Kidney epithelial cell (primary cell): ENCODE measurements around the gene OR10V1. TPM values are rescaled to one million over a fixed set of nuclear protein-coding genes. Genes with fewer than 3 reads are reported as not detected.

Experiments
- DNase-seq: peaks from one replicate; pipeline ENCODE4 v3.0.0-alpha.2; 2010; ENCODE audit warnings: low read depth
- H3K27me3 ChIP-seq: 2 replicates; pipeline ENCODE4 v1.6.0; 2011; ENCODE audit warnings: low read length; ENCODE audit not compliant: control insufficient read depth, insufficient read depth
- H3K36me3 ChIP-seq: 2 replicates; pipeline ENCODE4 v1.5.1; 2011; ENCODE audit warnings: low read length; ENCODE audit not compliant: control insufficient read depth, insufficient read depth
- H3K4me3 ChIP-seq: 2 replicates; pipeline ENCODE4 v1.5.1; 2011; ENCODE audit warnings: low read depth, mild to moderate bottlenecking, control low read depth, low read length
- total RNA-seq: library from RNA; depleted of rRNA; stranded (reverse); fragments of >200 nt; gene quantifications from 2 replicates; pipeline ENCODE4 v1.2.3, GENCODE V29; 2015
- TF ChIP-seq, protein P1 (sequence below): IDR thresholded peaks from 2 replicates; pipeline ENCODE4 v1.5.1; 2011; ENCODE audit warnings: mild to moderate bottlenecking, moderate library complexity, low read length, control low read depth, inconsistent platforms; ENCODE audit not compliant: insufficient read depth, poor library complexity, severe bottlenecking

The OR10V1 gene
- total RNA-seq, 1 donor from 2014 or later: not detected

- Histone ChIP-seq H3K27me3 (no peaks in the 10 kb centered on the region), H3K36me3 (no peaks in the 10 kb centered on the region), H3K4me3 (no peak overlapping the region)
- TF ChIP-seq, protein P1, sequence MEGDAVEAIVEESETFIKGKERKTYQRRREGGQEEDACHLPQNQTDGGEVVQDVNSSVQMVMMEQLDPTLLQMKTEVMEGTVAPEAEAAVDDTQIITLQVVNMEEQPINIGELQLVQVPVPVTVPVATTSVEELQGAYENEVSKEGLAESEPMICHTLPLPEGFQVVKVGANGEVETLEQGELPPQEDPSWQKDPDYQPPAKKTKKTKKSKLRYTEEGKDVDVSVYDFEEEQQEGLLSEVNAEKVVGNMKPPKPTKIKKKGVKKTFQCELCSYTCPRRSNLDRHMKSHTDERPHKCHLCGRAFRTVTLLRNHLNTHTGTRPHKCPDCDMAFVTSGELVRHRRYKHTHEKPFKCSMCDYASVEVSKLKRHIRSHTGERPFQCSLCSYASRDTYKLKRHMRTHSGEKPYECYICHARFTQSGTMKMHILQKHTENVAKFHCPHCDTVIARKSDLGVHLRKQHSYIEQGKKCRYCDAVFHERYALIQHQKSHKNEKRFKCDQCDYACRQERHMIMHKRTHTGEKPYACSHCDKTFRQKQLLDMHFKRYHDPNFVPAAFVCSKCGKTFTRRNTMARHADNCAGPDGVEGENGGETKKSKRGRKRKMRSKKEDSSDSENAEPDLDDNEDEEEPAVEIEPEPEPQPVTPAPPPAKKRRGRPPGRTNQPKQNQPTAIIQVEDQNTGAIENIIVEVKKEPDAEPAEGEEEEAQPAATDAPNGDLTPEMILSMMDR: no peak
- no peak for DNase-seq
Measured at GRCh38 chr11:59676205-59676604, 37.4 kb downstream of the OR10V1 start.

DNA sequence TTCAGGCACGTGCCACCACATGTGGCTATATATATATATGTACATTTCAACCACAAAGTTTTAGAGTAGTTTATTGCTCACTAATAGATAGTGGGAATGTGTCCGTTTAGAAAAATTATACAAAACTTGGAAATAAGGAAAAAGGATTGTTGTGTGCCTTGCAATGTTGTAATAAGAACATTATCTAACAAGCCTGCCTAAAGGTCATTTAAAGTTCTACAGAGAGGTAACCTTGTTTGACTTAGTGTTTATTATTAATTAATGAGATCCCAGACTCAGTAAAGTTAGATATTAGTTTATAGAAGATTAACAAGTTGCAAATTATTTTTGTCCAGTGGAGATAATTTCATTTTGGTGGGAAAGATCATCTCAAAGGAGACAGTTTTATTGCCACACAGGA, 39.4 kb downstream of the OR10V1 start:
- H3K36me3 ChIP-seq: no peaks in the 10 kb centered on the region
- TF ChIP-seq, protein P1: no peak
- DNase-seq: no peak
- H3K27me3 ChIP-seq: no peaks in the 10 kb centered on the region
- no peak overlapping the region for H3K4me3 ChIP-seq

DNA sequence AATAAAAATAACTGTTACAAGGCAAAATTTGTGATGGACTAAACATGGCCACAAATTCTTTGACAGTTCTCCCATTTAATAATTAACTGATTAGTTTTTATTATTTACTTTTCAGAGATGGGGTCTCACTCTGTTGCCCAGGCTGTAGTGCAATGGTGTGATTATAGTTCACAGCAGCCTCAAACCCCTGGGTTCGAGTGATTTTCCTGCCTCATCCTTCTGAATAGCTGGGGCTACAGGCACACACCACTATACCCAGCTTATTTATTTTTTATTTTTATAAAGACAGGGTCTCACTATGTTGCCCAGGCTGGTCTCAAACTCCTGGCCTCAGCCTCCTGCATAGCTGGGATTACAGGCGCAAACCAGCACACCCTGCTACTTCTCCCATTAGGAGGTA, 40.4 kb downstream of the OR10V1 start:
- H3K27me3 ChIP-seq: no peaks in the 10 kb centered on the region
- H3K4me3 ChIP-seq: no peak overlapping the region
- TF ChIP-seq, protein P1: no peak
- no peak for DNase-seq
- H3K36me3 ChIP-seq: no peaks in the 10 kb centered on the region

DNA sequence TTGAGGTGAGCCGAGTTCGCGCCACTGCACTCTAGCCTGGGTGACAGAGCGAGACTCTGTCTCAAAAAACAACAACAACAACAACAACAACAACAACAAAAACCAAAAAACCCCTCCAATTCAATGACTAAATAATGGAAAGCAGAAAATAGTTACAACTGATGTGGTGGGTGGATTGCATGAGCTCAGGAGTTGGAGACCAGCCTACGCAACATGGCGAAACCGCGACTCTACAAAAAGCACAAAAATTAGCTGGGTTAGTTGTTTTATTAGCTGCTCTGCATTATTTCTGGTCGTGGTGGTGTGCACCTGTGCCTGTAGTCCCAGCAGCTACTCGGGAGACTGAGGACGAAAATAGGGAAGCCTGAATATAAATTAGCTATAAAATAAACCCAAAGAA, 42.2 kb downstream of the OR10V1 start:
- TF ChIP-seq, protein P1: no peak
- Histone ChIP-seq H3K4me3 (no peak overlapping the region), H3K36me3 (no peaks in the 10 kb centered on the region), H3K27me3 (no peaks in the 10 kb centered on the region)
- no peak for DNase-seq

- Histone ChIP-seq H3K36me3 (no peaks in the 10 kb centered on the region), H3K4me3 (peak overlapping the region; percentile 93), H3K27me3 (no peaks in the 10 kb centered on the region)
- DNase-seq: no peak
- TF ChIP-seq, protein P1: no peak
Measured at GRCh38 chr11:59669611-59670009, 44.0 kb downstream of the OR10V1 start.

DNA sequence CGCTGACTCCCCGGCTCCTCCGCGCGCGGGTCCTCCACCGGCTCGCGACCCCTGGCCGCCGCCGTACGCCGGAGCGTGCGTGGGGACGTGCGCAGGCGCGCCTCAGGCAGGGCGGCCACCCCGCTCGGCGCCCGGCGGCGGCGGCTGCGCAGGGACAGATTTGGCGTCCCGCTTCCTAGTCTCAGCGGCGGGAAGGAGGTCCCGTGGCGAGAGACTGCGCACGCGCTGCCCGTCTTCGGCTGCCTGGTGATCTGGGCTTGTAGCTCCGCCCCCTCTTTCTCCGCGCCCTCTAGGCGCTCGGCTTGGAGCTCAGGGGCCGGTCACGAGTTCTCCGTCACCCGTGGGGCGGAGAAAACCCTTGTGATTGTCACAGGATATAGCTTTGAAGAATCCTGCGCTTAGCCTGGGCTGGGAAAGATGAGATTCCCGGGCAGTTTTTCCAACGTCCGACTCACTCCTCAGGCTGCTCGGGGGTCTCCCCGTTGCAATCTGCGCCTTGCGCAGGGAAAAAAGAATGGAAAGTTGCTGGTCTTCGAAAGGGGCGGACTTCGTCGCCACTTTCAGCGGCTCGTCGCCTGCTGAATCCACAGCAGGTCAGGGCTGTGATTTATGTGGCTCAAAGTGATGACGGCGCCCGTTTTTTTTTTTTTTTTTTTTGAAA, 44.6 kb downstream of the OR10V1 start, which contains the start of gene PATL1:
TSS of gene PATL1 (minus strand) at position 88 of the 661 bp plus-strand sequence. CDS start 142 bp downstream, outside the sequence.
- H3K27me3 ChIP-seq: no peaks in the 10 kb centered on the region
- H3K36me3 ChIP-seq: no peaks in the 10 kb centered on the region
- peak; percentile 95 for DNase-seq
- peak within 1 kb of the TSS; percentile 93 for H3K4me3 ChIP-seq
- TF ChIP-seq, protein P1: no peak
